Measurements from ENCODE around the gene RPL32.

Gene RPL32

DNA sequence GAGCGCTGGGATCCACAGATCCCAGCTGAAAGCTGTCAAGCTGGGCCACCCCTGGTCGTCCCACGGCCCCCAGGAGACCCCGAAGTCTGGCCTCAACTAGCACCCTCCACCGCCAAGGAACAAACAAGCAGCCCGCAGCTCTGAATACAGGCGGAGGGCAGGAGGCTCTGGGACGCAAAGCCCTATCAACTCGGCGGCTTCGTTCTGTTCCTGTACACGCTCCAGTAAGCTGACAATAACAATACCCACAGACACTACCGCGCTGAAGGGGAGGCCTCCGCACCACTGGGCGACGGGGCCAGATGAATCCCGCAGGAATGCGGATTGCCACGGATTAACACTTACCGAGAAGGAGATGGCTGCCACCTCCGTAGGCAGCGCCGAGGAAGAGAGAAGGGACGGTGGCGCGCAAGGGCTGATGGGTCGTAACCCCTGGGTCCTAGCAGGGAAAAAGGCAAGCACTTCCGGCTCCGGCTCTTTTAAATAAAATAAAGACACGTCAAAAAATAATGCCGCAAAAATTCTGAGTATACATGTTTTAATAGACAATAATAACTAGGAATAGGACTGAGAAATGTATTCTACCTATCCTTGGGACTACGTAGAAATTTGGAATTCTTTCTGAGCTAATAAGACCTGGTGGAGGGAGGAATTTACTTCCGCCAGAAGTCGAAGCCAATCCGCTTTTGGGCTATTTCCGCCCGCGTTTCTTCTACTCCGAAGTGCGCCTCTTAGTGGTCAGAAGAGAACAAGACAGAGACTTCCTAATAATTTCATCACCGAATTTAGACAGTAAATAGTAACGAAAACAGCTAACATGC, at the start of gene RPL32:
Gene RPL32 (minus strand): TSS at position 417 of the 821 bp plus-strand sequence. CDS start 1,328 bp downstream, outside the sequence.
- TF ChIP-seq, protein P1, sequence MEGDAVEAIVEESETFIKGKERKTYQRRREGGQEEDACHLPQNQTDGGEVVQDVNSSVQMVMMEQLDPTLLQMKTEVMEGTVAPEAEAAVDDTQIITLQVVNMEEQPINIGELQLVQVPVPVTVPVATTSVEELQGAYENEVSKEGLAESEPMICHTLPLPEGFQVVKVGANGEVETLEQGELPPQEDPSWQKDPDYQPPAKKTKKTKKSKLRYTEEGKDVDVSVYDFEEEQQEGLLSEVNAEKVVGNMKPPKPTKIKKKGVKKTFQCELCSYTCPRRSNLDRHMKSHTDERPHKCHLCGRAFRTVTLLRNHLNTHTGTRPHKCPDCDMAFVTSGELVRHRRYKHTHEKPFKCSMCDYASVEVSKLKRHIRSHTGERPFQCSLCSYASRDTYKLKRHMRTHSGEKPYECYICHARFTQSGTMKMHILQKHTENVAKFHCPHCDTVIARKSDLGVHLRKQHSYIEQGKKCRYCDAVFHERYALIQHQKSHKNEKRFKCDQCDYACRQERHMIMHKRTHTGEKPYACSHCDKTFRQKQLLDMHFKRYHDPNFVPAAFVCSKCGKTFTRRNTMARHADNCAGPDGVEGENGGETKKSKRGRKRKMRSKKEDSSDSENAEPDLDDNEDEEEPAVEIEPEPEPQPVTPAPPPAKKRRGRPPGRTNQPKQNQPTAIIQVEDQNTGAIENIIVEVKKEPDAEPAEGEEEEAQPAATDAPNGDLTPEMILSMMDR (IDR thresholded peaks at IDR 0.05; ENCODE audit: control insufficient read depth, insufficient read depth, low read depth, low read length, missing control alignments) = peak; percentile 75
- peak; percentile 92 for DNase-seq (ENCODE audit: low read depth)
- peak within 1 kb of the TSS; percentile 96 for H3K4me3 ChIP-seq (ENCODE audit: control insufficient read depth, low read depth, low read length)

DNA sequence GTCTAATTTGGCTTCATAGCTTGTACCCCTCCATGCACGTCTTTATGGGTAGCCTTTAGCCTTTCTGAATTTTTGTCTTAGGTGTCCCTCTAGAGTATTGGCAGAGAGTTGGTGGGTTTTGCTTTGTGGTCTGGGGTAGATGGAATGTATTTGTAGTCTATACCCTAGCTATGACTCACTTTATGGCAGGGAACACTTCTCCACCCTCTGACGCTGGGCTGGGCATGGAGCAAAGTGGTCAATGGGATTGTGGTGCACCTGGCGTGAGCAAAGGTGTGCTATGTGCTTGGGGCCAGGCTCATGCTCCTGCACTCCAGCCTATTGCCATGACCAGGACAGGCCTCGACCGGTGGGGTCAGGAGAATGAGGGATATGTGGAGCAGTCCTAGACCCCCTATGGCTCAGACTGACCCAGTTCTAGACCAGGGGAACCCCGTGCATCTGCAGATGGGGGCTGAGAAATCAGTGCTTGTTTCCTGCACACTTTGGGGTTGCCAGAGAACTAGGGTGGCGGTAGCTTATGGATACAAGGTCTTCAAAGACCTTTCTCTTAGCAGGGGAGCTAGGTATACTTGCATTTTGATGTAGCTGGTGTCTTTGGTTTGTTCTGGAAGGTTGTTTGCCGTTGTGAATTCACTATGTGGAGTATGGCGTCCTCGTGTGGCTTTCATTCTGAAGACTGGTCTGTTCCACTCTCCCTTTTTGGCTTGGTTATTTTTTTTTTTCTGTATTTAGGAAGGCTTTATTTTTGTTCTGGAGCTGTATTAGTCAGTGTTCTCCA, 49.4 kb upstream of the RPL32 start:
- DNase-seq (ENCODE audit: low read depth) = no peak
- TF ChIP-seq, protein P1 (IDR thresholded peaks at IDR 0.05; ENCODE audit: control insufficient read depth, insufficient read depth, low read depth, low read length, missing control alignments) = peak; percentile 25
- no peak overlapping the region for H3K4me3 ChIP-seq (ENCODE audit: control insufficient read depth, low read depth, low read length)

DNA sequence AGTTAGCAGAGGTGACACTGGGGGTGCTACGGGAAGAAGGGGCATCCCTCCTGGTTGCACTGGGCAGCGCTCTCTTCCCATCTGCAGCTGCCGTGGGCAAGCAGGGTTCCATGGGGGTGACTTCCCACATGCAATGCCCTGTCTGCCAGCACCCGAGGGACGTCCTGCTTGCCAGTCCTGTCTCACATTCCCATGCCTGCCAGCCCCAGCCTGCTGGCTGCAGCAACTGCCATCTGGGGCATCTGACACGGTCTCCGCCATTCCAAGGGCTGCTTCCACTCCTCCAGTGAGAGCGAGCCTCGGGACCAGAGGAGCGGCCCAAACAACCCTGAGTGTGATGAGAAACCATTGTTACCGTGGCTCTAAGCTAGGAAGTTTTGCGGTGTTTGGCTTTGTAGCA, 45.4 kb upstream of the RPL32 start:
- H3K4me3 ChIP-seq (ENCODE audit: control insufficient read depth, low read depth, low read length) = no peak overlapping the region
- no peak for DNase-seq (ENCODE audit: low read depth)
- TF ChIP-seq, protein P1 (IDR thresholded peaks at IDR 0.05; ENCODE audit: control insufficient read depth, insufficient read depth, low read depth, low read length, missing control alignments) = no peak

DNA sequence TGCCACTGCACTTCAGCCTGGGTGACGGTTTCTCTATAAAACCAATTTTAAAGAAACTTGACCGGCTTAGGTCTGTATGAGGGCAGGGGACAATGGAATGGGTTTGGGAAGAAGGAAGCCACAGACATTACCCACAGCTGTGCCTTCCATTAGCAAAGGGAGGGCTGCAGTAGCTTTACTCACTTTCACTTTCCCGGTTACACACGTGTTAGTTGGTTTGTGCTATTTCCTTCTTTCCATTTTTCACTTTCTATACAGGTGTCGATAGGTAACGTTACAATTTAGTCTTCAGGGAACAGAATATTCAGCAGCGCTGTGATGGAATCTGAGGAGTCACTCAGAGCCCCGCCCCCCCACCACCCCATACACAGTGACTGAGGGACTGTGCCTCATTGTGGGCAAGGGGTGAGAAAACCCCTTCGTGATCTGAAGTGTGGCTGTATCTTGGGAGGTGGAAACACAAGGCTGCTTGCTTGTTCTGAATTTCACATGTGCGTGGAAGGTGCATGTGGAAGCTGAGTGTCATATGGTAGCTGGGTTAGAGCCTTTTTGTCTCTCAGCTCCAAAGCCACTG, 44.8 kb upstream of the RPL32 start:
- TF ChIP-seq, protein P1 (IDR thresholded peaks at IDR 0.05; ENCODE audit: control insufficient read depth, insufficient read depth, low read depth, low read length, missing control alignments) = no peak
- DNase-seq (ENCODE audit: low read depth) = no peak
- no peak overlapping the region for H3K4me3 ChIP-seq (ENCODE audit: control insufficient read depth, low read depth, low read length)

DNA sequence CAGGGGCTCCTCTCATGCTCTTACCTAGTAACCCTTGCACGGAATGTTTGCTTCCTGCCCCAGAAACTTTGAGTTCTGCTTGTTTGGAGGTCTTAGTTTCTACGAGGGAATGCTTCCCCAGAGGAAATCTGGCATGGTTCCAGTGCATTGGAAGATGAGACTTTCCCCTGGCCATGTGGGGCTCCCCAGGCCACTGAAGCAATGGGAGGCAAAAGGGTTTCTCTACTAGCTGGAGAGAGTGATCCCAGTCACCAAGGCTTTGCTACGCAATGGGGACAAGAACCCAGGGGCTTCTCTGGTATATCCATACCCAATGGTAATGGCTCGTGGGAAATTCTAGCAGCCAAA, 44.2 kb upstream of the RPL32 start:
- H3K4me3 ChIP-seq (ENCODE audit: control insufficient read depth, low read depth, low read length) = no peak overlapping the region
- TF ChIP-seq, protein P1 (IDR thresholded peaks at IDR 0.05; ENCODE audit: control insufficient read depth, insufficient read depth, low read depth, low read length, missing control alignments) = no peak
- DNase-seq (ENCODE audit: low read depth) = no peak

DNA sequence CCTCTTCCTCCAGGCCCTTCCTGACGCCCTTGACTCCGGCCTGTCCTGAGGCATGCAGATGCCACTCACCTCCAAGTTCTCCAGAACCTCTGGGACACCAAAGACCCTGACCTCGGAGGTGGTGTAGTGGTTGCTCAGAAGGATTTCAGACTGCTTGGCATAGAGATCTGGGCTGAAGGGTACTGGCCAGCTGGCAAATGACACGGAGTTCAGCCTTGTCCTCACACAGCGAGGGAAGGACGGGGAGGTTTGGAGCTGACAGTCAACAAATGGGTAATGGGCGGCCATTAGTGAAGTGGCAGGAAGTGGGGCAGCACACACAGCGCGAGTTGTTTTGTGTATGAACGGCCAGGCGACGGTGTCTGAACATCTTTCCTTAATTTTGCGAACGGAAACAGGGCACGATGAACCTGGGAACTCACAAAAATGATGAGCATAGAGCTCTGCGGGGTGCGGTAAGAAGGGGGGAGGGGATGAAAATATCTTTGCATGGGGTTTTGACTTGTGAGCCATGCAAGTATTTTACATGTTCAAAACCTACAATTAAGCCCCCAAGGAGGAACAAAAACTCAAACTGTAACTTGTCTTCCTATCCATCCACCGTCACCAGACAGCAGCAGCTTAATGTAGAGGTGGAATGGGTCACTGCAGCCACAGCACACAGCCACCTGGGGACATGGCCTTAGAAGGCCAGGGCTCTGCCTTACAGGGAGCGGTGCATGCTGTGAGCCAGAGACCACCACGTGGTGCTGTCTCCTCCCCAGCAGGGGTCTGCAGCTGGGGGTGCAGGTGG, 43.6 kb upstream of the RPL32 start:
- no peak overlapping the region for H3K4me3 ChIP-seq (ENCODE audit: control insufficient read depth, low read depth, low read length)
- no peak for DNase-seq (ENCODE audit: low read depth)
- TF ChIP-seq, protein P1 (IDR thresholded peaks at IDR 0.05; ENCODE audit: control insufficient read depth, insufficient read depth, low read depth, low read length, missing control alignments) = no peak

Measured in AG09309 (cell line).